ENCODE data around the gene MRPL40. TPM values are rescaled to one million over a fixed set of nuclear protein-coding genes. Genes with fewer than 3 reads are reported as not detected.

MRPL40 gene
- total and polyA plus RNA-seq, 2 of the 13 experiments (the other 11 are each of a cell fraction or from before 2014, with no cell fraction given) = 42.7 to 79.7 TPM

DNA sequence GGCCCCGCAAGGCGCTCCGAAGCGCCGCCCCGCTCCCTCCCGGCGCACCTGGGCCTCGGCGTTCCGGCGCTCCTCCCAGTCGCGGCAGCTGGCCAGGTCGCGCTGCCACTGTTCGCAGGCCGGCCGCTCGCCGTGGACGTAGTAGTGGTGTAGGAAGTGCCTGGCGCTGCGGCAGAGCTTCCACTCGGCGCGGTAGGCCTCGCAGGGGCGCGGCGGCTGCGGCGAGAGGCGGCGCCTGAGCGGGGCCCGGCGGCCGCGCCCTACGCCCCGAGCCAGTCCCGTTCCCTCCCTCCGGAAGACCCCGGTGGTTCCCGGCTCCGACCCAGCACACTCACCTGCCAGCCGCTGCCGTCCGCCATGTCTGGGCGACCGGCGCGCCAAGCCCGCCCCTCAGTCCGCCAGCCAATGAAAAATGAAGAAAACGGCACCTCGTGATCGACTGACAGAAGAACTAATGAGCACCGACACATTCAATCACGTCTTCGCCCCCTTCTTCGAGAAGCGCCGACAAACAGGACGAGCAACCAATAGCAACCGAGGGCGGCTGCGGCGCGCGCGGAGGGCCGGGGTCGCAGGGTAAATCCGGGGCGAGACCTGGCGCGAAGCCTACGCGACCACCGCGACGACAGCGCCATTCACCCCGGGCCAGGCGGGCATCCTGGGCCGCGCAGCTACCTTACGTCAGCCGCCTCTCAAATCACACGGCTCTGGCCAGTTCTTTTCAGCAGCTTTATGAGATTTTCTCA lies 15.2 kb downstream of the MRPL40 start, which contains the start of gene C22orf39 (continued):
- TF ChIP-seq AKNA (CRISPR knock-in tag; IDR thresholded peaks at IDR 0.05; ENCODE audit: borderline replicate concordance) (0 out of 2 replicates have a peak, but pooled peaks have one; percentile 65), ZNF44 (CRISPR knock-in tag; IDR thresholded peaks at IDR 0.05) (no peak), CAMTA2 (CRISPR knock-in tag; IDR thresholded peaks at IDR 0.05; ENCODE audit: borderline replicate concordance) (no peak), ZSCAN22 (CRISPR knock-in tag; IDR thresholded peaks at IDR 0.05) (no peak), NCOA1 (CRISPR knock-in tag; IDR thresholded peaks at IDR 0.05) (no peak), STAT5B (CRISPR knock-in tag; IDR thresholded peaks at IDR 0.05) (no peak), ZNF367 (CRISPR knock-in tag; IDR thresholded peaks at IDR 0.05; ENCODE audit: borderline replicate concordance) (no peak; the same call in 1 of the 2 replicates), SP2 (CRISPR knock-in tag; IDR thresholded peaks at IDR 0.05) (peak; percentile 97), KLF12 (CRISPR knock-in tag; IDR thresholded peaks at IDR 0.05; ENCODE audit: borderline replicate concordance) (peak; percentile 84; the same call in 1 of the 2 replicates), PLSCR1 (CRISPR knock-in tag; IDR thresholded peaks at IDR 0.05; ENCODE audit: borderline replicate concordance) (no peak), ZKSCAN5 (CRISPR knock-in tag; IDR thresholded peaks at IDR 0.05) (no peak), ATF7 (IDR thresholded peaks at IDR 0.05) (no peak), ATF7 (CRISPR knock-in tag; IDR thresholded peaks at IDR 0.05) (no peak), RNF219 (CRISPR knock-in tag; IDR thresholded peaks at IDR 0.05) (no peak), ZNF772 (CRISPR knock-in tag; IDR thresholded peaks at IDR 0.05) (no peak; the same call in 1 of the 2 replicates), ZNF160 (CRISPR knock-in tag; IDR thresholded peaks at IDR 0.05) (no peak)
- TF ChIP-seq, protein P1, sequence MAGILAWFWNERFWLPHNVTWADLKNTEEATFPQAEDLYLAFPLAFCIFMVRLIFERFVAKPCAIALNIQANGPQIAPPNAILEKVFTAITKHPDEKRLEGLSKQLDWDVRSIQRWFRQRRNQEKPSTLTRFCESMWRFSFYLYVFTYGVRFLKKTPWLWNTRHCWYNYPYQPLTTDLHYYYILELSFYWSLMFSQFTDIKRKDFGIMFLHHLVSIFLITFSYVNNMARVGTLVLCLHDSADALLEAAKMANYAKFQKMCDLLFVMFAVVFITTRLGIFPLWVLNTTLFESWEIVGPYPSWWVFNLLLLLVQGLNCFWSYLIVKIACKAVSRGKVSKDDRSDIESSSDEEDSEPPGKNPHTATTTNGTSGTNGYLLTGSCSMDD (CRISPR knock-in tag; IDR thresholded peaks at IDR 0.05) = peak; percentile 32; the same call in 1 of the 2 replicates
- TF ChIP-seq, protein P2, sequence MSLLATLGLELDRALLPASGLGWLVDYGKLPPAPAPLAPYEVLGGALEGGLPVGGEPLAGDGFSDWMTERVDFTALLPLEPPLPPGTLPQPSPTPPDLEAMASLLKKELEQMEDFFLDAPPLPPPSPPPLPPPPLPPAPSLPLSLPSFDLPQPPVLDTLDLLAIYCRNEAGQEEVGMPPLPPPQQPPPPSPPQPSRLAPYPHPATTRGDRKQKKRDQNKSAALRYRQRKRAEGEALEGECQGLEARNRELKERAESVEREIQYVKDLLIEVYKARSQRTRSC (CRISPR knock-in tag; IDR thresholded peaks at IDR 0.05; ENCODE audit: low read depth) = no peak
